ENCODE measurements around the gene GPR183.

- TF ChIP-seq LEF1 (IDR thresholded peaks at IDR 0.05; ENCODE audit: borderline replicate concordance) (no peak), FOXM1 (IDR thresholded peaks at IDR 0.05; ENCODE audit: borderline replicate concordance) (no peak), FOXA1 (IDR thresholded peaks at IDR 0.05) (no peak), BHLHE40 (IDR thresholded peaks at IDR 0.05; ENCODE audit: borderline replicate concordance) (no peak), PKNOX1 (IDR thresholded peaks at IDR 0.05) (no peak), ARNT (IDR thresholded peaks at IDR 0.05) (no peak), SUZ12 (IDR thresholded peaks at IDR 0.05) (no peak), SP1 (IDR thresholded peaks at IDR 0.05) (no peak), HDGF (IDR thresholded peaks at IDR 0.05; ENCODE audit: borderline replicate concordance) (no peak), L3MBTL2 (conservative IDR thresholded peaks at IDR 0.05) (no peak), ELF4 (IDR thresholded peaks at IDR 0.05) (no peak), FOXK2 (IDR thresholded peaks at IDR 0.05) (no peak), NFRKB (IDR thresholded peaks at IDR 0.05) (no peak)
These were observed 46.6 kb upstream of the GPR183 start for GRCh38 chr13:99353836-99354235.

Measured in HEK293T (cell line).